NOMO-1 treated with DMSO at 0.1 percent for 48 hours (cell line): ENCODE measurements around the gene OR7E24.
"Not testable (repeated sequence)": the region's sequence is repeated elsewhere in the genome, so short reads cannot be mapped to it uniquely, and the experiment has no call there.

ENCODE experiments used
- DNase-seq: peaks from one replicate; lab custom pipeline; 2025; ENCODE audit not compliant: unreplicated experiment; lab: John Stamatoyannopoulos, UW

The OR7E24 gene

DNA sequence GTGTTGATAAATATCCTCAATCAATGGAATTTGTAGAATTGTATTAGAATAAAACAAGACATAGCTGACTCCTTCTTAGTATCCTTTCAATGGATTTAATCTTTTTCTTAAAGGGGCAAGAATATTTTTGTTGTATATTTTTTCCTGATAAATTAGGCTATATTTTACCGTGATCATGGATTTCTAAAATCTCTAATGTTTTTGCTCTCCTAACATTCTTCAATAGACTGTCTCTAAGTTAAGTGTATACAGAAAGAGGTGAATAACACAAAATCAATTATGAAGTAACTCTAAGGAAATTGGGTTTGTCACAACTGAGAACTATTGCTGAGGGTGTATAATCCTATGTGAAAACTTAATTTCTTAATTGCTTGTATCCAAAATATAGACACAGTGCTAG is at the start of gene OR7E24:
Gene OR7E24 (plus strand): TSS at position 301 of the 400 bp plus-strand sequence. CDS start 114 bp downstream, outside the sequence.
- DNase-seq: no peak

DNA sequence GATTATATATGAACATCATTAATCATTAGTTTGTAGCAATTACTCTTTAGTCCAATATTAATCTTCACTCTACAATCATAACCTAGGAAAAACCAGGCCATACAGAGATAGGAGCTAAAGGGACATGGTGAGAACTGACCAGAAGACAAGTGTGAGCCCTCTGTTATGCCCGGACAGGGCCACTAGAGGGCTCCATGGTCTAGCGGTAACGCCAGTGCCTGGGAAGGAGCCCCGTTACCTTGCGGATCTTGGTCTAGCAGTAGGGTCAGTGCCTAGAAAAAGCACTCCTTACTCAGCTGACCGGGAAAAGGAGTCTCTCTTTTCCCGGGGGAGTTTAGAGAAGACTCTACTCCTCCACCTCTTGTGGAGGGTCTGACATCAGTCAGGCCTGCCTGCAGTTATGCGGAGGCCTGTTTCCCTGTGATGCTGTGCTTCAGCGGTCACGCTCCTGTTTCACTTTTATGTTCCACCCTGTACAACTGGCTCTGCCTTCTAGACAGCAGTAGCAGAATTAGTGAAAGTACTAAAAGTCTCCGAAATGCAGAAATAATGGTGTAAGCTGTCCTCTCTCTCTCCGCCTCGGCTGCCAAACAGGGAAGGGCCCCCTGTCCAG is 45.1 kb upstream of the OR7E24 start:
- peak; percentile 24 for DNase-seq

DNA sequence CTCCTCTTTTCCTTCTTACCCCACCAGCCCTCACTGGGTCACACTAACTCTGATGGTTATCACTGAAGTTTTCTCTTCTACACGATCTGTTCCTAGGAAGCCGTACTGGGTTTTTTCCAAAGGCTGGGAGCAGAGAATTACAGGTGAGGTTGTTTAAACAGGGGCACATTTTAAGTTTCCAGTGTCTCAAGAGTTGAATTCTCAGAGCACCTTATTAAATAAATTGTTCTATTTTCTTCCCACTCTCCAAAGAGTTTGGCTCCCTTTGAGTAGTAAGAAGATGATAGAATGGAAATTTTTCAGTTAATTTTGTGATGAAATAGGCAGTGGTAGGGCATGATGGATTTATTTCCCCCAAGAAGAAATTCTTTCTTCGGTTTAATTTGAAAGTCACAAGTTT is 31.2 kb upstream of the OR7E24 start, which contains the start of gene OR7D4:
Gene OR7D4 (minus strand): TSS at position 101 of the 400 bp plus-strand sequence. CDS start 4,752 bp downstream, outside the sequence.
- no peak for DNase-seq

DNA sequence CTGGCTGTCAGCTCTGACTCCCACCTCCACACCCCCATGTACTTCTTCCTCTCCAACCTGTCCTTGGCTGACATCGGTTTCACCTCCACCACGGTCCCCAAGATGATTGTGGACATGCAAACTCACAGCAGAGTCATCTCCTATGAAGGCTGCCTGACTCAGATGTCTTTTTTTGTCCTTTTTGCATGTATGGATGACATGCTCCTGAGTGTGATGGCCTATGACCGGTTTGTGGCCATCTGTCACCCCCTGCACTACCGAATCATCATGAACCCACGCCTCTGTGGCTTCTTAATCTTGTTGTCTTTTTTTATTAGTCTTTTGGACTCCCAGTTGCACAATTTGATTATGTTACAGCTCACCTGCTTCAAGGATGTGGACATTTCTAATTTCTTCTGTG is 506 bp downstream of the OR7E24 start:
- no peak for DNase-seq

DNA sequence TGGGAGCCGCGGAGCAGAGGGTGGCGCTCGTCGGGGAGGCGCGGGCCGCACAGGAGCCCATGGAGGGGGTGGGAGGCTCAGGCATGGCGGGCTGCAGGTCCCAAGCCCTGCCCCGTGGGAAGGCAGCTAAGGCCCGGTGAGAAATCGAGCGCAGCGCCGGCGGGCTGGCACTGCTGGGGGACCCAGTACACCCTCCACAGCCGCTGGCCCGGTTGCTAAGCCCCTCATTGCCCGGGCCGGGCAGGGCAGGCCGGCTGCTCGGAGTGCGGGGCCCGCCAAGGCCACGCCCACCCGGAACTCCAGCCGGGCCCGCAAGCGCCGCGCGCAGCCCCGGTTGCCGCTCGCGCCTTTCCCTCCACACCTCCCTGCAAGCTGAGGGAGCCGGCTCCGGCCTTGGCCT is 32.8 kb downstream of the OR7E24 start:
- not testable (repeated sequence) for DNase-seq

DNA sequence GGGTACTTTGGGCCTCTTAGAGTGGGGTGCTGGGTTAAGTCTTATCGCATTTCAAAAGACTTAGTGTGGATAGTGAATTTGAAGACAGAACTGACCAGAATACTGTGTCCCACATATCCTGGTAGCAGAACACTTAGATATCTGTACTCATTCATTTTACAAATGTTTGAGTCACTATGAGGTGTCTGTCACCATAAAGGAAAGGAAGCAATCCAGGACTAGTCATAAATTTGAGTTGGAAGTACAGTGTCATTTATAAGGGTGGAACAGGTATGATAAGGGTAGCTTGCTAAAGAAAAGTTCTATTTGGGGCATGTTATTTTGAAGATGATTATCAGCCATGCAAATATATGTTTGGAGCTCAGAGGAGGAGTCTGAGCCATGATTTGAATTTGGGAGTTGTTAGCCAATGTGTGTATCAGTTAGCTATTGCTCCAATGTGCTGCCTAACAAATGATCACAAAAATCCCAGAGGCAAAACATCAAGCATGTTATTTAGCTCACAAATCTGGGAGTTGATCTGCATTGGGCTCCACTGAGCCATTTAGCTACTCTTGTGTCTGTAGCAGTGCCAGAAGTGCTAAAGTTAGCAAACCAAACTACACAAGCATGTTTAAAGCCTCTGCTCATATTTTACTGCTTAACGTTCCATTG is 38.6 kb downstream of the OR7E24 start:
- no peak for DNase-seq

DNA sequence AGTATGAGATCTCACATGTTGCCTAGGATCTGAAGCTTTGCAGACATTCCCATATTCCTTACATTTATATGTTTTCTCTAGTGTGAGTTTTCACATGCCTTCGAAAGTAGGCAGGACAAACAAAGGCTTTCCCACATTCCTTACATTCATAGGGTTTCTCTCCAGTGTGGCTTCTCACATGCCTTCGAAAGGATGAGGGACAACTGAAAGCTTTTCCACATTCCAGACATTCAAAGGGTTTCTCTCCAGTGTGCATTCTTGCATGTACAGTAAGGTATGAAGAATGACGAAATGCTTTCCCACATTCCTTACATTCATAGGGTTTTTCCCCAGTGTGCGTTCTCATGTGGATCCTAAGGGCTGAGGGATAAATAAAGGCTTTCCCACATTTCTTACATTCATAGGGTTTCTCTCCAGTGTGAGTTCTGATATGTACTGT is 44.7 kb downstream of the OR7E24 start:
- no peak for DNase-seq

DNA sequence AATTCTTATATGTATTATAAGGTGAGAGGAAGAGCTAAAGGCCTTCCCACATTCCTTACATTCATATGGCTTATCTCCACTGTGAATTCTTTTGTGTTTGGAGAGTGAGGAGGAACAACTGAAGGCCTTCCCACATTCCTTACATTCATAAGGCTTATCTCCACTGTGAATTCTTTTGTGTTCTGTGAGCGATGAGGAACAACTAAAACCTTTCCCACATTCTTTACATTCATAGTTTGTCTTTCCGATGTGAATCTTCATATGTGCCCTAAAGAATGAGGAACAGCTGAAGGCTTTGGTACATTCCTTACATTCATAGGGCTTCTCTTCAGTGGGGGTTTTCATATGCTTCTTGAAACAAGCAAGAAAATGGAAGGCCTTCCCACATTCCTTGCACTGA is 45.6 kb downstream of the OR7E24 start:
- DNase-seq: no peak
